GM04504 (cell line): Measurements from ENCODE around the gene ARMC9.
"Not testable (repeated sequence)": the region's sequence is repeated elsewhere in the genome, so short reads cannot be mapped to it uniquely, and the experiment has no call there.

ENCODE experiments used
- DNase-seq: peaks from one replicate; pipeline ENCODE4 v3.0.0-alpha.2; 2012; ENCODE audit warnings: low read depth

ARMC9 gene

DNA sequence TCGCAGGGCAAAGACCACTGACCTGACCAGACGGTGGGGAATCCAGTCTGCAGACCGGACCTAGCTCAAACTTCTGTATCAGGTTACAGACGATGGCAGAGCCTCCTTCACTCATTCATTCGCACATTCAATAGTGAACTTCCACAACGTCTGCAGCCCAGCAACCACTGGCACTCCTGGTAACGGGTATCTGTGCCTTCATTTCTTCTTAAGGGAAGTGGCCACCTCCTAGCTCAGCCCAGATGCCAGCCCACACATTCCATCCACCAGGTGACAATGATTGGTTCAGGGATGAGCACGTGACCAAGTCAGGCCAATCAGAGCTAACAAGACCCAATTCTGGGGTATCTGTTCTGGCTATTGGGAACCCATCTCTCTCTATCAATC, 15.9 kb upstream of the ARMC9 start:
- no peak for DNase-seq

DNA sequence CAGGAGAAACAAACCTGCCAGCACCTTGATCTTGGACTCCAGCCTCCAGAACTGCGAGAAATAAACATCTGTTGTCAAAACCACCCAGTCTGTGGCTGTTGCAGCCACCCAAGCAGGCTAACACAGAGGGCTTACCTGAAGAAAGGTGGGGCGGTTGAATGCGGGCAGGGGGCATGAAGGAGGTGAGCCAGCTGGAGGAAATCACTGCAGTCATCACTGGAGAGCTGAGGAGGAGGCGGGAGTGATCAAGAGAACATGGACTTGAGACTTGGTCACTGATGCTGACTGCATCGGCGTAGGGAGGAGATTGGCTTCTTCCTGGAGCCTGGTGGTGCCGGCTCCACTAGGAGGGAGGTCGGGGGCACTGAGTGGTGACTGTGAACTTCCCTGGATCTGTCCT, 14.6 kb upstream of the ARMC9 start:
- DNase-seq, result no peak

DNA sequence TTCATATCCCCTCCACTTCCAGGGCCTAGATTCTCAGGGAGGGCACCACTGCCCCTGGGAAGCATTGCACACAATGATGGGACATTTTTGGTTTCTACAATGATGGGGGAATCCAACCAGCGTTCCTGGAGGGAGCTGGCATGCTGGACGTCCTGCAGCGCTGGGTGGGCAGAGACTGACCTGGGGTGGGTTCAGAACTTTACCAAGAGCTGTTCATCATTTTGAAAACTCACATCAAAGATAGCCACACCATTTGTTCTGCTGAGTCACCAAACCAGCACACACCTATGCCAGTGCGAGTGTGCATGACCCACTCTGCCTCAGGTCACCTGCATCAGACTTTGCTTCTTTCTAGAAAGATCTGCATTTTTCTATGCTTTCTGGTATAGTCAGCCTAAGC, 14.1 kb upstream of the ARMC9 start:
- no peak for DNase-seq

DNA sequence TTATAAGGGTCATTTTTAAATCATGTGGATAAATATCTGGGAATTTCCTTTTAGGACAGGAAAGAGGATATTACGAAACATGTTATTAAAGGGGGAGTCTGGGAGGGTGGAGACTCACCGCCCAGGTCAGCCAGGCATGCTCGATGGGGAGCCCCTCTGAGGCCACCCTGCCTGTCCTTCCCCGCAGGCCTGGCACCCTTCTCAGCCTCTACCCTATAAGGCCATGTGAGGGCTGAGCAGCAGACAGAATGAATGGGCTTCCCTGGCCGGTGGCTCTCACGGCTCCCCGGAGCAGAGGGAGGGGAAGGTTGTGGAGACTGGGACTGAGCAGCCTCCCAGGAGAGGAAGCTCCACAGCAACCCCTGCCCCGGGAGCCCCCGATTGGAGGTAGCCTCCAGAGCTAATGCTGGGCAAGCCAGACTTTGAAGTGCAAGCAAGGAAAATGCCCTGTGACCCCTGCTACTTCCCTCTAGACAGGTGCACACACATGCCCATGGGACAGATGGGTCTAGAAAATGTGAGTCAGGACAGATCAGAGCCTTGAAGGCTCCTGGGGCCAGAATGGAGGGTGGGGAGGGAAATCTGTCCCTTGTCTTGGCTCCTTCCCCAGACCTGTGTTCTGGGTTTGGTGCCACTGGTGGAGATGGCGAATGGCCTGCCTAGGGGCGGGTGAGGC, 13.2 kb upstream of the ARMC9 start:
- no peak for DNase-seq

DNA sequence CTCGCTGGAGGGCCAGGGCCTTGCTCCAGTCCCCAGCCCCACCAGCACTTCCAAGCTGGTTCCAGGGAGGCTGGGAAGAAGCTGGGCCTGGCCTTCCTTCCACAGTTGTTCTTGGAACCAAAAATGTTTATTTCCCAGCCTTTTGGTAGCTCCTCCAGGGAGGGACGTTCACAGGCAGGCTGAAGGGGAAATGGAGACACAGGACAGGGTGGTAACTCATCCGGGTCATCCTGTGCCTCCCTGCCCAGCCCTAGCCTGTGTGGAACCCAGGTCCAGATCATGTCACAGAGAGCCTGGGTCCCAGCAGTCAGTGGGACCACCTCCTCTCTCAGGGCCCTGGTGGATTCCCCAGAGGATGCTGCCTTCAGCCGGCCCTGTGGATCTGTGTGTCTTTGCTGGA, 12.5 kb upstream of the ARMC9 start:
- no peak for DNase-seq

DNA sequence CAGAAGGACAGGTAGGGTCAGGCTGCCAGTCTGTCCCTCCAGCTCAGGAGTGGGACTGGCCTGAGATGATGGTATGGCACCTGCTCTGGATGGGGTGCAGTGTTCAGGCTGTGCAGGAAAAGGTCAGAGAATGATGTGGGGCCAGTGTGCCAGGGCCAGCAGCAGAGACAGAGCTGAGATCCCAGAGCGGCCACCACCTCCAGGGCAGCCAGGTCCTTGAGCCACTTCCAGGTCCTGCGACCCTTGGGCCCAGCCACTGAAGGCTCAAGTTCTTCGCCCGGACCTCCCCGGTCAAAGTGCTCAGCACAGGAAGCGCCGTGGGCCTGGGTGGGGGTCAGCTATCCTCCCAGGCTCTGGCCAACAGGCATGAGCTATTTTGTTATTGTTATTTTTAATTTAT, 12.1 kb upstream of the ARMC9 start:
- DNase-seq, result no peak

DNA sequence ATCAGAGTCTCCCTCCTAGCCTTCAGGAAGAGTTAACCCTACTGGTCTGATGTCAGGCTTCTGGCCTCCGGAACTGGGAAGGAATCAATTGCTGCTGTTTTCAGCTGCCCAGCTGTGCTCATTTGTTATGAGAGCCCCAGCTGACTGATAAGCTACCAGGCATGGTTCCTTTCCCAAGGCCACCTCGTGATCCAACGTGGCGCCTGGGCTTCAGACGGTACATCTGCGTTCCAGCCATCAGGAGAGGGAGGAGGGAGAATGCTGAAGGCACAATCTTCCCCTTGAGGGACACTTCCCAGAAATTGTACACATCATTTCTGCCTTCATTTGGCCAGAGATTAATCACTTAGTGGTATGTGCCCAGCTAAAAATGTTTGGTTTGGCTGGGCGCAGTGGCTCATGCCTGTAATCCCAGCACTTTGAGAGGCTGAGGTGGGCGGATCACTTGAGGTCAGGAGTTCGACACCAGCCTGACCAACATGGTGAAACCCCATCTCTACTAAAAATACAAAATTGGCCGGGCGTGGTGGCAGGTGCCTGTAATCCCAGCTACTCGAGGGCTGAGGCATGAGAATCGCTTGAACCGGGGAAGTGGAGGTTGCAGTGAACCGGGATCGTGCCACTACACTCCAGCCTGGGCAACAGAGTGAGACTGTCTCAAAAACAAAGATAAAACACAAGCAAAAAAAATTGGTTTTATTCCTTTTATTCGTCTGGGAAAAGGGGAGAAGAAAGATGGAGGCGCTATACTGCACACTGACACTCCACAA, 10.5 kb upstream of the ARMC9 start:
- no peak for DNase-seq

DNA sequence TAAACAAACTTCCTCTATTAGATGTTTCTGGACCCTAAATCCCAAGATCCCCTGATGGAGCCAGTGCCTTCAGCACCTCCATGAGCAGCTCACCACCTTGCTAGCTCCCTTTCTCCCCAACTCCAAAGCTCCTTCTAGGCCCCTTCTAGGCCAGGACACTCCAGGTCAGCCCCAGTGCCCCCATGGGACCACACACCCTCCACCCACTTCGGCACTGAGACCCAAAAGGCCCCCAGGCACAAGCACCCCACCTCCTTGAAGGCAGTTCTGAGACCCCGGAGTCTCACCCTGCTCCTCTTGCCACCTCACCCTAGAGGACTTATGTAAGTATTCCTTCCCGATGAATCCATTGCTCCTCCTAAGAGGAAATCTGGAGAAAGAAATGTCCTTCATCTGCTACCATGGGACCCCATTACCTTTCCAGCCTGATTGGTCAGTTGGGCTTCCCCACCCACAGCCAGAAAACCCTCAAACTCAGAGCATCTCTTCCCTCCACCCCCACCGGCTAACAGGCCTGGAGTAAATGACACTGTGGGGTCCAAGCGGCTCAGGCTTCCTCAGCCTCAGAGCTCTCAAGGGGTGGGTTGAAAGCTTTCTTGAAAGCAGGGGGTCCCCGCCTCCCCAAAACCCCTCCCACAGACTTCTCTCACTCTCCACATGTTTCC, 9.8 kb upstream of the ARMC9 start:
- no peak for DNase-seq

DNA sequence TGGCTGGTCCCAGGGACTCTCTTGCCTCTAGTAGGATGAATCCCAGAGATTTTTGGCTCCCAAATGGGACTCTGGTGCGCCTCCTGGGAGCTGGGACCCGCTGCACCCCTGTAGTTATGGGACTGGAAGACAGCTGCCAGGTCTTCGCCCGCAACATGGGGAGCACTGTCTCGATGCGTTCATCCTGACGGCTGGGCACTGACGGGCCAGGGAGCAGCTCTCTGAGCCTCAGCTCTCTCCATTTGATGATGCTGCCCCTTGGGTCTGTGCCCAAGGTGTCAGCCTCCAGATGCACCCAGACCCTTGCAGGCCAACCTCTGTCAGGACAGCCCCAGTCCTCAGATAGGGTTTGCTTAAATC, 9.3 kb upstream of the ARMC9 start:
- no peak for DNase-seq

DNA sequence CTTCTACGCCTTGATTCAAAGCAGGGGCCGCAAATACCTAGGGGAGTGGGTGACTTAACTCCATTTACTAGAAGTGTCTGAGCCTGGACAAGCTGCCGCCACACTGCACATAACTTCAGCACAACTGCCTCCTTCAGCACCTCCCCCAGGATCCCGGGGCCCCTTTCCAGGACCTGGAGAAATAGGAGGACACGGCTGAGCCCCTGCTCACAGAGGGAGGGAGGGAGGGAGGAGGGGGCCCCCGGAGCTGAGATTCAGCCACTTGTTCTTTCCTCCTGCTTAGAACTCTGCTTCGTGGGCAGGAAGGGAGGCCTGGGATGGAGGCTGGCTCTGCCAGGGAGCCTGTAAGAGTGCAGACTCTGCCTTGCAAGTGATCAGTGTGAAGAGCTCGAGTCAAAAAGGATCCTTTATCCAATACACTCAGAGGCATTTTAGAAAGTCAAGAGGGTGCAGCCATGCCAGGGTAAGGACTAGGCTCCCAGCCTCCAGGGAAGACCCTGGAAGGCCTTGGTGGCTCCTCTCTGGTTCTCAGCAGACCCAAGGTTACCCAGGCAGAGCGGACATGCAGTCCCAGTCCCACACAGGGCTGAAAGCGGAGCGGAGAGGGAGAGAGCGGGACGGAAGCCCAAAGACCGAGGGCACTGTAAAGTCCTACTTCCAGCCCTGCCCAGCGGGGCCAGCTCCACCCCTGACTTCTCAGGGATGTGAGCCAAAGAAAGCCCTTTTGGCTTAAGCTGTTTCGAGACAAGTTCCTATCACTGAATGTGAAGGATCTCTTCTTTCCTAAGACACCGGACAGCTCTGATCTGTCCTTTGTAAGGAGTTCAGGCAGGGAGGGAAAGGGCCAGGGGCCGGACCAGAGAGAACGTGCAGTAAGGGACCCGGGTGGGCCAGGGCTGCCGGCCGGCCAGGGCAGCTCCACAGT, 8.6 kb upstream of the ARMC9 start:
- no peak for DNase-seq

DNA sequence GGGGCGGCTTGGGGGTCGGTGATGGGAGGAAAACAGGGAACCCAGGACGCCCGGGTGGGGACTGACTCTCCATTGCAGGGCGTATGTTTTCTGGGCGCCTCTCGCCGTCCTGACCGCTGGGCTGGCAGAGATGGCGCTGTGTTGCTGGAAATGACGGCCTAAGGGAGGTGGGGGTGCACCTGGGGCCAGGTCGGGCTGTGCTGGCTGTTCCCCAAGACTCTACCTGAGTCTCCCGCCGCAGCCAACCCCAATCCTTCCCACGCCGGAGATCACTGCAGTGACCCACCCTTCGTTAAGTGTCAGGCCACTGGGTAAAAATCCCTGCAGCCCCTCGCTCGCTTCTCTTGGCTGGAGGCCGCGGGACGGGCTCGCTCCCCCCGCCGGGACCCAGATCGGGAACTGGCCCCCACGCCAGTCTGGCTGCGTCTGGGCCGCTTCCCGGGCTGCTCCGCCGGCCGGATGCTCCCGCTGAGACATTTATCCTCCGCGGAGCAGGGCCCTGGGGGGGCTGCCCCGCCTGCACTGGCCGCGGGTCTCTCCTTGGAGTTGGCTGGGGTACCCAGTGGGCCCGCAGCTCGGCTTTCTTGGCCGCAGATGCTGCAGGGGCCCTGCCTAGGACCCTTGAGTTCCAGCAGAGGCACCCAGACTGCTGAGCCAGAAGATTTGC, 7.8 kb upstream of the ARMC9 start:
- no peak for DNase-seq

DNA sequence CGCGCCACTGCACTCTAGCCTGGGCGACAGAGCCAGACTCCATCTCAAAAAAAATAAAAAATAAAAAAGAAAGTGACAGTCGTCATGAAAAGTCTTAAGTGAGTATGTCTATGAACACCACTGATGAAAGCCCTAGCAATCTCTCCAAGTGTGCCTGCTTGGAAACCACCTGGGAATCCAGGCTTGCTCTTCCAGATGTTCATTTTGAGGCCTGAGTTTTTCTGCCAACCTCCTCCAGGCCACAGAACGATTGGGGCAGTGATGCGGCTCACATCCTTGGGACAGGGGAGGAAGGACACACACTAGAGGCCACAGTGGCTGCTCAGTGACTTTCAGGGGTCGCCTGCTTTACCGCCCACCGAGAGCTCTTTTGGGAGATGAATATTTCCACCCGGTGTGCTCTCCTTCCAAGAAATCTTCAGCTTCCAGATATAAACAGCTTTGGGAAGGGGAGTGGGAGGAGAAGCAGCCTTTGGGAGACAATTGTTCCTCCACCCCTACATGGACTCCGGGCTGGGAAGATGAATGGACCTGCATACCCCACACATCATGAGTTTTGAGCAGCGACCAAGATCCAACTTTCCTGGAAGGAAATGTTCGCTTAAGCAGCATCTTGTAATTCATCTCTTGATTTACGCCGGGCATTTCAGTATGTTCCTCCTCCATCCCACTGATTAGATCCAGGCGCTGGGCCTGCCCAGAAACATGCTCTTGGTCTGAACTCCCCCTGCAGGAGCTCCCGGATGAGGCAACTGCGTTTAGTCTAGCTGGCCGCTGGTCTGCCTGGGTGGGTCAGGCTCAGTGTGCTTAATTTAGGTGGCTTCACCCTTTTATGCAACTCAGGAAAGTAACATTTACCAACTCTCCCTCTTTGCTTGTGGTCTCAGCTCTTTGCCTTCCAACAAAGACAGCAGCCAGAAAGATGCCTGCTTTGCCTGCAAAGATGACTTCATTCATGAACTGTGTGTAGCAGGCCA, 6.2 kb upstream of the ARMC9 start:
- DNase-seq, result peak; percentile 88

DNA sequence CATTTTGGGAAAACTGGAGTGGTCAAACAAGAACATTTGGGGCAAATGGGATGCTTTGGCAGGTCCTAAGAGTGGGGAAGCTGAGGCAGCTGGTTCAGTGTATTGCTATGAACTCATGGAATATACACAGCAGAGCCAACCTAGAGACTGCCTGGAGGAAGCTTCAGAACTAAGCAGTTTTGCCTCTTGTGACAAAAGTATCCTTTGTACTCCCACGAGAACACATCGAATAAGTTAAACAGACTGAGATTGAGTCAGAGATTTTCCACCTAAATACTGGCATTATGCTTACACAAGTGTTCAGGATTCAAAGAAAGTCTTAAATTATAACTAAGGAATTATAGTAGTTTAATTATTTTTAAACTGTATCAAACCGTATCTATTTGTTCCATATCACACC, 5.2 kb upstream of the ARMC9 start:
- DNase-seq, result no peak

DNA sequence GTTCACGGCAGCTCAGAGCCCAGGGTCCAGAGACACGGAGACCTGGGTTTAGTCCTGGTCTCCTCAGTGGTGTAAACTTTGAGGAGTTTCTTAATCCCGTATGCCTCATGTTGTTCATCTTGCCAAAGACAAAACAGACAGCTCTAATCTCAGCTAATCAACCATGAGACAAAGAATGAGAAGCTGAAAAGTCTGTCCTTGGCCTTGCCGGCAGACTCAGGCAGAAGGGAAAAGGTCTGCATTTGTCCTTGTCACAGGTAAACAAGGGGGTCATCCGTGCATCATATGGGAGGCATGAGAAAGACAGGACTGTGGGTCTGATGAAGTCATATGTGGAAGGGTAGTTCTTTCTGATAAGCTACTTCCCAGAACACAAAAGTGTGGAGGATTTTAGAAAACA, 1.8 kb upstream of the ARMC9 start:
- DNase-seq, result no peak

DNA sequence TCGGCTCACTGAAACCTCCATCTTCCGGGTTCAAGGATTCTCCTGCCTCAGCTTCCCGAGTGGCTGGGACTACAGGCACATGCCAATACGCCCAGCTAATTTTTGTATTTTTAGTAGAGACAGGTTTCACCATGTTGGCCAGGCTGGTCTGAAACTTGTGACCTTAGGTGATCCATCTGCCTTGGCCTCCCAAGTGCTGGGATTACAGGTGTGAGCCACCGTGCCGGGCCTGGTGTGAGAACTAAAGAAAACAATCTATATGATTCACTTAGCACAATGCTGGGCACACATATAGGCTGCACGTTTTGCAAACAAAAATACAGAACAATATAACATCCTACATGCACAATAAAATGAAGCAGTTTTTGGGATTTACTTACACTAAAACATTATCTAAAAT, 1.2 kb upstream of the ARMC9 start:
- DNase-seq, result not testable (repeated sequence)

DNA sequence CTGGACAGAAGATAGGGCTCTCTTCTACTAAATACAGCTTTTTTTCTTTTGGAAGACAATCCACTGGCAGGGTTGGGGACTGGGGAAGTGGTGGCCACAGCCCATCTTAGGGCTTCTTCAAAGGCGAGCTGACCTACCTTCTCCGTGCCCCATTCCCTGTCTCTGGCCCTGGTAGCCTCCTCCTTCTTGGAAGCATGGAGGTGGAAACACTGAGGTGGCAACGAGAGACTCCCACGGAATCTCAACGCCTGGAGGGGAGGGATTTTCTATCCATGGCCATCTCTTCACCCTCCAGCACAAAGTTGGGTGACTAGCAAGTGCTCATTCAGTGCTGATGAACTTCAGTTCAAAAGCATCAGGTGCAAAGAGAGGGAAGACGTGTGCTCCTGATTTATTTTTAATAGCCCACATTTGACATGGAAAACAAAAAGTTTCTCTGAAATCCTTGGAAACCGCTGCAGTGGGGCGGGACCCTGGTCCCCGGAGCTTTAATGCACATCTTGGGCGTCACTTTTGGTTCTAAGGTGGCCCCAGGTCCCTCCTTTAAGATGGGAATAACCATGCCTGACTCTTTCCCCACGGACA, 633 bp upstream of the ARMC9 start:
- no peak for DNase-seq

DNA sequence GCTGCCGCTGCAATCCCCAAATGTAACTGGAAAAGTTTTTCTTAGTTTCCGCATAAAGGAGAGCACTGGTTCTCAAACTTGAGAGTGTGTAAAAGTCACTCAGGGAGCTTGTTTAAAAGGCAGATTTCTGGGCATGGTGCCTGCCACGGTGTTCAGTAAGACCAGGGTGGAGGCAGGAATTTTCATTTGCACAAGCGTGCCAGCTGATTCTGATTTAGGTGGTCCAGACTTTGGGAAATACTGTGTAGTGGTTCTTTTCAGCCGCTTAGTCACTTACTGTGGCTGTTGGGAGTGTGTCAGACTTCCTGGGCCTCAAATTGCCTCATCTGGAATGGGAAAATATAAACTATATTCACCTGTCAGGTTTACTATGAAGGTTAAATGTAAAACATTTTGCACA, 788 bp downstream of the ARMC9 start:
- no peak for DNase-seq

DNA sequence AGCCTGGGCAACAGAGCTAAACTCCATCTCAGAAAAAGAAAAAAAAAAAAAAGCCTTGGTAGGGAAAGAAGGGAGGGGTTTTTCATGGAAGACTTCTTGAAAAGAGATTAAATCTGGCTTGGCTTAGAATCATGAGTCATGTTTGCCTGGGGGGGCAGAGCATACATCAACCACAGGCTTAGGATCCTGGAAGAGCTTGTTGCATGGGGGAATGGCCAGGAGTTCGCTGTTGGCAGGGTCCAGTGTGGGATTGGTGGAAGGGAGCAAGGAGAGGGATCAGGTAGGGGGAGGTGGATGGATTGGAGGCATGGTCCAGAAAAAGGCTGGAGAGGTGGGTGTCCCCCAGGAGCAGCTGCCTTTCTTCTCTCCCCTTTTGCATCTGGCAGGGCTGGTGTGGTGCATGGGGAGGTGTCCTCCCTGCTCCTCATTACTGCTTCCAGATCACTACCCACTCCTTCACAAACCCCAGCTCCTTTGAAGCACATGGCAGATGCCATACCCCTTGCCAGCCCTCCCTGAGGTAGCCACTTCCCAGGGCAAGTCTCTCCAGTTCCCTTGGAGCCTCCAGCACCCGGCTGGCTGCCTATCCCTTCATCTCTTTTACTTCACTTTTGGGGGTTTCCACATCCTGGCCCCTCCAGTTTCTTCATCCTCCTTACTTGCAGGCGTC, 2.5 kb downstream of the ARMC9 start:
- DNase-seq, result no peak

DNA sequence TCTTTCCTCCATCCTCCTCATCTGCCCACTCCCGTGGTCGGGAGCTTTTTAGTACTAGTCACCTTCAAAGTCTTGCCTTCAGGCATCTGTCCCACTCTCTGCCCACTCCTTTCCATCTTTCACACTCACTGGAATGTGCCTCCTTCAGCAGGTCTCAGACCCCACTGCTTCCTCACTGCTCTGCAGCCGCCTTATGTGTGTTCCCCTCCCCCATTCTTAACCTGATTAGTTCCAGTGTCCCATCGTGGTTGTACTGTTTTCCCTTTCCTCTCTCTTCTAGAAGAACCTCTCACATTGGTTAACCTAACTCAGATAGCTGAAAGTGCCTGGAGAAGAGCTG, 3.0 kb downstream of the ARMC9 start:
- no peak for DNase-seq

DNA sequence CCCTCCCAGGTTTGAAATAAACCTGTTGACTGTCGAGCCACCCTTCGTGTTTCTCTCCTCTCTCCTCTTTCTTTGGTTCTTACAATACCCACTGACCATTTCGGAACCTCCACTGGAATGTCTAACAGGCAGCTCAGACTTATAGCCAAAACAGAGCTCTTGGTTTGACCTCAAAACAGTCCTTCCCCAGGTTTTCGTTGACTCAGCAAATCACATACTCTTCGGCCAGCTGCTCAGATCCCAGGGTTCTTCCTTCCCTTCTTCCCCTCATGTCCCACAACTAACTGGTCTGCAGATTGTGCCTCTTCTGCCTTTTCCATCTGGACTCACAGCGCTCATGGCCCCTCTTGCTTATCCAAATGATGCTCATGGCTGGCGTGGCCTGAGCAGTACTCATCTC, 4.7 kb downstream of the ARMC9 start:
- DNase-seq, result no peak
